22Rv1 (cell line): ENCODE data around the gene HIPK3.

Experiments
- CTCF ChIP-seq: fragments of 450-650 bp; IDR thresholded peaks from 2 replicates; pipeline ENCODE4 v1.5.1; 2017; ENCODE audit warnings: mild to moderate bottlenecking
- ZFX ChIP-seq: fragments of 450-650 bp; IDR thresholded peaks from 2 replicates; pipeline ENCODE4 v1.6.1; 2017; ENCODE audit warnings: antibody characterized with exemption, borderline replicate concordance

- no peak for TF ChIP-seq ZFX
- no peak for TF ChIP-seq CTCF
These were observed 35.0 kb upstream of the HIPK3 start for GRCh38 chr11:33222052-33222750.
